ENCODE measurements around the gene CCR7.

Gene CCR7

DNA sequence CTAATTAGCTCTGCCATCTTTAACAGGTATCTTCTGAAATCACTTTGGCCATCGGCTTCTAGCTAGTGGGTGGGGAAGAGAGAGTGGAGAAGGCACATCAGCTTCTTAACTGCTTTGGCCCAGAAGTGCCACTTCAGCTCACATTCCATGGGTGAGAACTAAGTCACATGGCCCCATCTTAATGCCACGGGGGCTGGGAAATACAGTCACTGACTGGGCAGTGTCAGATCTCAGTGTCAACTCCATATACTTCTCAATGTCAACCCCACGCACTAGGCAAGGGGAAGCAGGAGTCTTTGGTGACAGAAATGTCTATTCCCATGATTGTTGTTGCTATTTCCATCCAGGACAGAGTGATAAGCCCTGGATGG, 29.4 kb downstream of the CCR7 start:
- no peak for DNase-seq (ENCODE audit: low read depth in 2 of 2)

DNA sequence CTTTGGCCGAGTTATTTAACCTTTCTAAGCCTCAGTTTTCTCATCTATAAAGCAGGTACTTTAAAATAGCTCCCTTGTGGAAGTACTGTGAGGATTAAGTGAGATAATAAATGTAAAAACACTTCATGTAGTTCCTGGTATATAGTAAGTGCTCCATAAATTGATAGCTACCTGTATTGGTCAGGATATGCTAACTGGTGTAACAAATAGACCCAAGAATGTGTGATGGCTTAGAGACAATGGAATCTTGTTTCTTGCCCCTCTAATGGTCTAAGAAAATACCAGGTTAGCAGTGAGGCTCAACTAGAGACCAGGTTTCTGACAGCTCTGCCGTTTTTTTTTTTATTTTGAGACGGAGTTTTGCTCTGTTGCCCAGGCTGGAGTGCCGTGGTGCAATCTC, 29.8 kb downstream of the CCR7 start:
- DNase-seq (ENCODE audit: low read depth in 2 of 2): no peak

DNA sequence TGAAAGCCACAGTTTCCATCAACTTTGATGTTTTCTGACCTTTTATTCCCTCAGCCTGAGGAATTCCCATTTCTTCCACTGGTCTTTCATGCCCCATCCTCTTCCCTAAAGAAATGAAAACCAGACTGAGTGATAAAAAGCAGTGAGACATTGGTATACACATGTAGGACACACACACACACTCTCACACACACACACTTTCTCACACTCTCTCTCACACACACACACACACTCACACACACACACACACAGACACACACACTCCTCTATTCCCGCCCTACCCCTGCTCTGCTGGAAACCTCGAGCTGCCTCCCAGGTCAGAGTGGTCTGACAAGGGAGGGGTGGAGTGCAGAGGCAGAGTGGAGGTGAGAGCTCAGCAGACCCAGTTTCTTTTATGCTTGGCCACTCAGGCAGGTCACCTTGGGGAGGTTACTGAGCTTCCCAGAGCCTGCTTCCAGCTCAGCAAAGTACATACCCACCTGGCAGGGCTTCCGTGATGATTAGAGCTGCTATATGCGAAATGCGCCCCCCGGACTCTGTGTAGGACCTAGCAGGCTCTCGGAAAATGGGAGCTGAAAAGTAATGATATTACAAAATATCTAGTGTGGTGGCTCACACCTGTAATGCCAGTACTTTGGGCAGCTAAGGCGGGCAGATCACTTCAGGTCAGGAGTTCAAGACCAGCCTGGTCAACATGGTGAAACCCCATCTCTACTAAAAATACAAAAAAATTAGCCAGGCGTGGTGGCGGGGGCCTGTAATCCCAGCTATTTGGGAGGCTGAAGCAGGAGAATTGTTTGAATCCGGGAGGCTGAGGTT, 30.7 kb downstream of the CCR7 start:
- no peak for DNase-seq (ENCODE audit: low read depth in 2 of 2)

DNA sequence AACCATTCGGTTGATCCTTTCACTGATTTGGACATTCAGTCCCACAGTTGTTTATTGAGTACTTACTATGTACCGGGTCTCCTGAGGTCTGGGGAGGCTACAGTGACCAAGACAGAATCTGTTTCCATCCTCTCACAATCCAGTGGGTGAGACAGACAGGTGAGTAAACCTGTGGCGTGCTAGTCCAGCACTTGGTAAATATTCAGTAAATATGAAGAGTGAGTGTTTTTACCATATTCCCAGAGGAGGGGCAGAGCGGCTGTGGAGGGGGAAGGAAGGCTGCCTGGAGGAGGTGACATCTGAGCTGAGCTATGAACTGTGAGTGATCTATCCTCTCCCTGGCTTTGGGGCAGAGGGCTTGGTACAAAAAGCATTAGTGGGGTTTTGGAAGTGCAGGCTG, 31.4 kb downstream of the CCR7 start:
- no peak for DNase-seq (ENCODE audit: low read depth in 2 of 2)

DNA sequence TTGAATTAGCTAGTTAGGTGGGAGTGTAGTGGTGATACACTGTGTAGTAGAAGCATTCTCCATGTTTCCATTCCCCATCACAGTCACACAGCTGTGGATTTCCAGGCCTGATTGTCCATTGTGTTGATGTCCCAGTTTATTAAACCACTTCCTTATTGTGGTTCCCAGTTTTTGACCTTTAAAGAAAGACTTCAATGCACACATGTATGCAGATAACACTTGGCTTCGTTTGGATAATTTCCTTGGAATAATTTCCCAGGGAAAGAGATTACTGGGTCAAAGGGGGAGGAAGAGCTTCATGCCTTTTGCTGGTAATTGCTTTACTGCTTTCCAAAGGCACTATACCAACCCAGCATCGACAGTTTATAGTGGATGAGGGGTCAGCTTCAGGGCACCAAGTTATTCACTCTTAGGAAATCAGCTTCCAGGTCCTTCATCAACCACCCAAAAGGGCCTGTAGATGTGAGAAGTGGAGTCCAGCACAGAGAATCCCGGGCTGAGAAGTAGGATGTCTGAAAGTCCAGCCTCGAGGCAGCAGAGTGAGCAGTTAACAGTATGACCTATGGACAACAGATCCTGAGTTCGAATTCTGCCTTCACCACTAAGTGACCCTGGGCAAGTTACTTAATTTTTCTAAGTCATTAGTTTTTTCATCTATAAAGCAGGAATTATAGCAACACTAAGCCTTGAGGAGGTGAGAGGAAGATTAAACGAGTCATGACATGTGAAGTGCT, 32.6 kb downstream of the CCR7 start:
- no peak for DNase-seq (ENCODE audit: low read depth in 2 of 2)

DNA sequence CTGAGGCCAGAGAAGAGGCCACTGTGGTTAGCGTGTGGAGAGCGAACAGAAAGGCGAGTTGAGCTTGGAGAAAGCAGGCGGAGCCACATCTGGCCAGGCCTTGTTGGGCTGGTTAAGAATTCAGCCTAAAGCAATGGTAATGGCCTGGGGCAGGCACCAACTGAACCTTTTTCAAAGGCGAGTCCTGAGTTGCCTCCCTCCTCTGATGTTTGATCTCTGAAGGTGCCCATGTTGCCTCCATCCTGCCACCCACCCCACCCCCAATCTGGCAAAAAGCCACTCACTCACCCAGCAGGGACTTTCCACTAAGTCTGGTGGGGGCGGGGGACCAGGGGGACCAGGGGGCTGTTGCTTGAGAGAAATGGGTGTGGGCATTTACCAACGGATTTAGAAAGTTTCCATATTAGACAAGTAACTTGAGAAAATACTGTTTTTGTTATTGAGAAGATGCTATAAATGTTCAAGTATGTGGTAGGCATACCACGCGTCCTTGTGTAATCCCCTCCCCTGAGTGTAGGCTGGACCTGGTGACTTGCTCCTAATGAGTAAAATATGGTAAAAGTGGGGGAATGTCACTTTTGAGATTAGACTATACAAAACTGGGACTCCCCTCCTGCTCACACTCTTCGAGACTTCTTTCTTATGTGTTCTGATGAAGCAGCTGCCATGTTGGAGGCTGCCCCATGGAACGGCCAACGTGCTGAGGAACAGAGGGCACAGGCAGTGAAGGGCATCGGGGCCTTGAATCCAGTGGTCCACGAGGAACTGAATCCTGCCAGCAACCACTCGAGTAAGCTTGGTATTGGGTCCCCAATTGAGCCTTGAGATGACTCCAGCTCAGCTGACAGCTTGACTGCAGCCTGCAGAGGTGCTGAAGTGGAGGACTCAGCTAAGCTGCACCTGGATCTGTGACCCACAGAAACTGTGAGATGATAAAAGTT, 34.0 kb downstream of the CCR7 start:
- DNase-seq (ENCODE audit: low read depth in 2 of 2): peak in 1 of 2 donors; percentile 88

DNA sequence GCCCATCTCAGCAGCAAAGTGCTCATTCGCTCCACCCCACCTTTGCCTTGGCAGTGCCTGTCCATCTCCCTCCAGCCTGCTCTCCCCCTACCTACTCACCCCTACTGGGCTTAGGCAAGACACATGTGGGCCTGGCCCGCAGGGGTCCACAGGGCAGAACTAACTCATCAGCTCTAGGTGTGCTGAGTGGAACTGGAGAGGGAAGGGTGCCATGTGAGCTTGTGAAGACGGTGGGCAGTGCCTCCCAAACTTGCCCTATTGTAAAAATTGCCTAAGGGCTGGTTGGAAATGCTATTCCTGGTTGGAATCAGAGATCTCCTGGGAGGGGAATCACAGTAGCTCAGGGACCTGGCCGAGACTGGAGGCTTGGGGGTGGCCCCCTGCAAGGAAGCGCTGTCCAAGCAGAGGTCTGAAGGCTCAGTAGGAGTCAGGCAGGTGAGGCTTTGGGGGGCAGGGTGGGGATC, 34.7 kb downstream of the CCR7 start:
- DNase-seq (ENCODE audit: low read depth in 2 of 2): no peak

DNA sequence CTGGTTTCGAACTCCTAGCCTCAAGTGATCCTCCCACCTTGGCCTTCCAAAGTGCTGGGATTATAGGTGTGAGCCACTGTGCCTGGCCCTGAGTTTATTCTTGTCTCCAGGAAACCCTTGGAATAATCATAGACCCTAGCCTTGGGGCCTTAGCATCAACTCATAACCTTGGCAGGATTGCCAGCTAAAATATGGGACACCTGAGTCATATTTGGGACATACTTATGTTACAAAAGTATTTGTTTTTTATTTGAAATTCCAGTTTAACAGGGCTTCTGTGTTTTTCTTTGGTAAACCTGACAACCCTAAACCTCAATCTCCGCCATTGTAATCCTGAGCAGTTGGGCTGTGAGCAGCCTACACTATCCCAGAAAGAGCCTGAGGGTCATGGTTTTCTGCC, 35.3 kb downstream of the CCR7 start:
- no peak for DNase-seq (ENCODE audit: low read depth in 2 of 2)

DNA sequence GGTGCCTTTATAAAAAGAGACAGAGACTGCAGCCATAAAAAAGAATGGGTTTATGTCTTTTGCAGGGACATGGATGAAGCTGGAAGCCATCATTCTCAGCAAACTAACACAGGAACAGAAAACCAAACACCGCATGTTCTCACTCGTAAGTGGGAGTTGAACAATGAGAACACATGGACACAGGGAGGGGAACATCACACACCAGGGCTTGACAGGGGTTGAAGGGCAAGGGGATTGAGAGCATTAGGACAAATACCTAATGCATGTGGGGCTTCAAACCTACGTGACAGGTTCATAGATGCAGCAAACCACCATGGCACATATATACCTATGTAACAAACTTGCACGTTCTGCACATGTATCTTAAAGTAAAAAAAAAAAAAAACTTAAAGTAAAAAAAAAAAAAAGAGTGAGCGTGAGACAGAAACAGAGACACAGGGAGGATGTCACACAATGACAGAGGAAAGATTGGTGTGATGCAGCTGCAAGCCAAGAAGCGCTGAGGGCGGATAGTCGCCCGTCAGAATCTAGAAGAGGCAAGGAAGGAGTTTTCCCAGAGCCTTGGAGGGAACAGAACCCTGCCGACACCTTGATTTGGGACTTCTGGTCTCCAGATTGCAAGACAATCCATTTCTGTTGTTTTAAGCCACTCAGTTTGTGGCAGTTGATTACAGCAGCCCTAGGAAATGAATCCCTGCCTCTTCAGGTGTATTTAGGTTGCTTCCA, 36.4 kb downstream of the CCR7 start:
- no peak for DNase-seq (ENCODE audit: low read depth in 2 of 2)

DNA sequence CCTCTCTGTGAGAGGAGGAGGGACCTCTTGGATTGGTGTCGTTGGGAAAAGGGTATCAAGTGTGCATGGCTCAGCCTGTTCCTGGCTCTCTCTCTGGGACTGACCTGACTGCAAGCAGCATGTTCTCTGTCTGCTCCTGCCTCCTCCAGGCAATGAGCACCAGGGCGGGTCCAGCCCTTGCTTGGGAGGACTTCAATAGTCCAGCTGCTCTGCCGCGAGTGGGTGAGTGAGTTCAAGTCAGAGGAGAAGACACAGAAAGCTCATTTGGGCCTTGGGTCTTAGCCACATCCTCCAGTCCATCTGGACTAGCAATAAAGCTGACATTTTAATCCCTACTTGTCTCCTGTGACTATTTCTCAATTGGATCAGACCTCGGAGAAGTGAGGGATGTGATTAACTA, 38.6 kb downstream of the CCR7 start:
- DNase-seq (ENCODE audit: low read depth in 2 of 2): no peak

DNA sequence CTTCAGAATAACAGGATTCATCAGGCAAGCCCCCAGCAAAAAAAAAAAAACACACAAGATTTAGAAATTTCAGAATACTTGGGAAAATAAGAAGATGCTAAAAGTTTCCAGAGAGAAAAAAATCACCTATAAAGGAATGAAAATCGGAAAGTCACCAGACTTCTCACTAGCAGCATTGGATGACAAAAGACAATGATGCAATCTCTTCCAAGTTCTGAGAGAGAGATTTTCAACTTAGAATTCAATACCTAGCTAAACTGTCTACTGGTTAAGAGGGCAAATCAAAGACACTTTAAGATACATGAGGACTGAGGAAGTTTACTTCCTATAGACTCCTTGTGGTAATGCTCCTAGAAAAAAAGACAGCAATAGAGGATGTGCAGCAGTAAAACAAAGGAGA, 40.0 kb downstream of the CCR7 start:
- DNase-seq (ENCODE audit: low read depth in 2 of 2): no peak

DNA sequence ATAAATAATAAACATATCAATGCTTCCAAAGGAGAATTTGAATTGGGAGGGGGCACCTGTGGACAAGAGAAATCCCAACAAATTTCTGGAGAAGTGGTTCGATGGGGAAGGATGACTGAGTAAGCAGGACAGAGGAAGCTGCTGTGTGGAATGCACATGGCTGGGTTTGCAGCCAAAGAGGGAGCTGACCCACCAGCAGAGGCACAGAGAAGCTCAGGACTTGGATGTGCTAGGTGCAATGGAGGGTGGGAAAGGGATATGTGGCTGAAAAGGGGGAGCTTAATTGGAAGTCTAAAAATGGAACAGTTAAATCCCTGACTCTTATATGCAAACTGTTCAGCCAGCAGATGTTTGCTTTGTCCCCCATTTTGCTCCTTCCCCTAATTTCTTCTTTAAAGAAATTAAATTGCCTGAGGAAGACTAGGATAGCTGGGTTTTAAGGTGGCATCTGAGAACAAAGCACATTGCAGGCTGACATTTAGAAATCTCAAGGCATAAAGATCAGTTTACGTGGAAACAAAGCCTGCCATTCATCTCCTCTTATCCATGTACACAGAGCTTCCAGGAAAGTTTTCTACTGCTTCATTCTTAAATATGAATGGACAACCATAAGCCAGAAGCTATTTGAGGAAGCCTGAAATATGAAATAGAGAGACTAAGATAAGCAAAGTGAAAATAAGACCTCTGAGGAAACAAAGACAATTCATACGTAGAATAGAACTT, 40.9 kb downstream of the CCR7 start:
- DNase-seq (ENCODE audit: low read depth in 2 of 2): no peak

DNA sequence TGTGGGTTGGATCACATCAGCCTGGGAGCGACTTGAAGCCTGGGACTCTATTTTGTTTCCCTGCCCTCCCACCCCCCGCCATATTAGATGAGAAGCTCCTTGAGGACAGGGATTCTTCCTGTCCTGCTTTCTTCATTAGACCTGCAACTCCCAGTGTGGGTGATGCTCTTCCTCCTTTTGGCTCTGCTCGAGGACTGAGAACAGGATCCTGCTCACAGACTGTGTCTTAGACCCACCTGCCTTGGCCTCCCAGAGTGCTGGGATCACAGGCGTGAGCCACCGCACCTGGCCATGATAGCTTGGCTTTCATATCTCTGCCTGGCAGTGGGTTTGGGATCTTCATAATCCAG, 42.3 kb downstream of the CCR7 start:
- no peak for DNase-seq (ENCODE audit: low read depth in 2 of 2)

DNA sequence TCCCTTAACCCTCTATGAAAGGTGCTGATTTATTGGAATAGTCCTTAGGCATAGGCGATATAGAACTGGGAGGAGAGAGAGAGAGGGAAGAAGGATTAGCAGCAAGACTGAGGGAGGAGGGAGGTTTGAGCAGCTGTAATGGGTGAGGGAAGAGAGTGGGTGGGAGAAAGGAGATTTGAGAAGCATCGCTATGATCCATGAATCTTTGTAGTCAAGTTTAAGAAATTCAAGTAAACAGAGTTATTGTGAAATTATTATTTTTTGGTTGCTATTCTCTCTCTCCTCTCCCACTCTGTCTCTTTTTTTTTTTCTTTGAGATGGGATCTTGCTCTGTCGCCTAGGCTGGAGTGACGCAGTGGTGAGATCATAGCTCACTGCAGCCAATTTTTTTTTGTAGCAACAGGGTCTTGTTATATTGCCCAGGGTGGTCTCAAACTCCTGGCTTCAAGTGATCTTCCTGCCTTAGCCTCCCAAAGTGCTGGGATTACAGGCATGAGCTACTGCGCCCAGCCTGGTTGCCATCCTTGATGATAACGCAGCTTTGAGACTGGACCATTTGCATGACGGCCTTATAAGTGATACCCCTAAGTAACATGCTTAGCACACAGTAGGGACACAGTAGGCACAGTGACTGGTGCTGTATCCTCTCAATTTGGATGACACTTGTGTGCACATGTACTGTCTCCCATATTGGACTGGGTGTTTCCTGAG, 42.9 kb downstream of the CCR7 start:
- no peak for DNase-seq (ENCODE audit: low read depth in 2 of 2)

DNA sequence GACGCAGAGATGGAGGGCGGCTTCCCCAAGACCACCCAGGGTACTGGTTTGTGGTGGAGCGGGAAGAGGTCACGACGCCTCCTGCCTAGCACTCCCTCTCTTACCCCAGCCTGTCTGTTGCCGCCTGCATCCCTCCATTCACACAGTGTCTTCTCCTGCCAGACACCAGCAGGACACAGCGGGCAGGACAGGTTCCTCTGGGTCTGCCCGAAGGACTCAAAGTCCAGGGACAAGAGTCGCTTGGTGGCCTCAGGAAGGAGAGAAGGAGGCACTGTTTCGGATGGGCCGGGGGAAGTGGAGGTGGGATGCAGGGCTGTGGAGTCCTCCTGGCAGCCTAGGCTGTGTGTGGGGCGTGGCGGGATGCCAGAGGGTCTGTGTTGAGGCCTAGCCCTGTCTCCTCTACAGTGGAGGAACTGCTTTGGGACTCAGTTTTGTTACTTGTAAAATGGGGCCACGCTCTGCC, 44.2 kb downstream of the CCR7 start:
- DNase-seq (ENCODE audit: low read depth in 2 of 2): no peak

DNA sequence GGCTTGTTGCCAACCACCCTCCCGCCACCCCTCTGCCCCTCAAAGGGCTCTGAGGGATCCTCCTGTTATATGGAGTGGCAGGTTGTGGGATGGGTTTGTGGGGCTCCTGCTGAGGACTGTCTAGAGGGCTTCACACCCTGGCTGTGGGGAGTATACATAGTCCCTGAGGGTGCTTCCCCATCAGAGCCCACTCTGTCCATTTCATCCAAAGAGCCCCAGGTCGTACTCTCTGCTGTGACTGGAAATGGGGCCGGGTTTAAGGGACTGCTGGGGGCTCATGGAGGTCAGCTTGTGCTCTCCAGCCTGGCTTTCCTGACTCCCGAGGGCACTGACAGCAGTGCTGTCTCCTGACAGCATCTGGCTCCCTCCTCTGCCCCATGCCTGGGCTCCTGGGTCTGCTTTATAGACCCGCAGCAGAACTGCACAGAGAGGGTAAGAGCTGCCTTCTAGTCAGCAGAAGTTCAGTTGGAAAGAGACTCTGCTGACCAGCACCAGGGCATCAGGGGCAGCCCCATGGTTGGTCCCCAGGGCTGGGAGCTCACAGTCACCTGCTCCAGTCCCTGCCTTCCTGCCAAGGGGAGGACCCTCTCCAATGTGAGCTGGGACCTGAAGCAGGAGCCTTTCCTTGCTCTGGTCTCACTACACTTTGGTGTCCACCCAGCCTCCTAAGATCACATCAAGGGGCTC, 46.0 kb downstream of the CCR7 start:
- no peak for DNase-seq (ENCODE audit: low read depth in 2 of 2)

DNA sequence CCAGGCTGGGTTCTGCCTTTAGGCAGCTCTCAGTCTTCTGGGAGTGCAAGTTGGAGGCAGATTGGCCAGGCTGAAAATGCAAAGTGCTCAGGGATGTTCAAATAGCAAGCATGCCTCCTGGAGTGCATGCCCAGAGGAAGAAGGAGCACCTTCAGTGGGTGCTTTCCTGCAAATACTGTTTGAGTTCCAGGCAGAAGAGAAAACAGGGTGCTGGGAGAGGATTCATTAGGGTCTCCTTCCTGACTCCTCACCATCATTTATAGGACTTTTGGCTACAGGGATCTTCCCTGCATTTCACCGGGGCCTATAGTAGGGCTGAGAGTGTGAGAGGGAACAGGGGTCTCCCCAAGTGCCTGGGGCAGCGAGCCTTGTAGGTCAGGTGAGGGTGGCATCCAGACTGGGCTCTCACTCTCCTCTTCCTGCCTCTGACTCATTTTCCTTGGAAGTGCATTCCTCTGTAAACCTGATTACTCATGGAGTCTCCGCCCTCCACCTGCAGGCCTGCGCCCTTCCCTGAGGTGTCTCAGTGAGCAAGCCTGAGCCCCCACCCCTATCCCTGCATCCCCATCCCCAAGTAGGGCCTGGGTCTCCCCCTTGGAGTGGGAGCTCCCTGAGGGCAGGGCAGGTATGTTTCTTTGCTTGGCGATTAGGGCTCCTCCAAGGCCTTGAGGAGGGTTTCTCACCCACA, 46.7 kb downstream of the CCR7 start:
- DNase-seq (ENCODE audit: low read depth in 2 of 2): no peak

DNA sequence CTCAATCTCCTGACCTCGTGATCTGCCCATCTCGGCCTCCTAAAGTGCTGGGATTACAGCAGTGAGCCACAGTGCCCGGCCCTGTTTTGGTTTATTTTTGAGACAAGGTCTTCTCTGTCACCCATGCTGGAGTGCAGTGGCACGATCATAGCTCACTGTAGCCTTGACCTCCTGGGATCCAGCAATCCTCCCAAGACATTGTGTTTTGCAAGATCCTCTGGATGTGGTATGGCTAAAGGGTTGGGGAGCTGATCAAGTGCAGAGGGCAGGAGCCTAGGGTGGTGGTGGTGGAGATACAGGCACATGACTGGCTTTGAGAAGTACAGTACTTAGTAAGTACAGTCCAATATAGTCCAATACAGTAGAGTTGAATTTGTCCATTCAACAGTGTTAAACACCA, 47.3 kb downstream of the CCR7 start:
- no peak for DNase-seq (ENCODE audit: low read depth in 2 of 2)

DNA sequence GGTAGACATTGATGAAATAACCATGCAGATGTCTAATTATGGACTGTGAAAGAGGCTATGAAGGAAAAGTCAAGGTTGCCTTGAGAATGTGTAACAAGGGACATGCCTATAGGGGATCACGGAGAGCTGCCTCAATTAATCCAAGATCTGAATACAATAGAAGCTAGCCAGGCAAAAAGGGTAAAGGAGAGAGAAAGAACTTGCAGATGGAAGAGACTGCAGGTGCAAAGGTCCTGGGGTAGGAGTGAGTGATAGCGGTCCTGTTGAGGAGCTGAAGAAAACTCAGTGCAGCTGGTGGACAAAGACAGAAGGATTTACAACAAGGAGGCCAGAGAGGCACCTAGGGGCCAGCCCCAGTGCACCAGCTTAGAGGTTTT, 48.0 kb downstream of the CCR7 start:
- no peak for DNase-seq (ENCODE audit: low read depth in 2 of 2)

Measured in stimulated activated CD4-positive, alpha-beta T cell treated with anti-CD3 and anti-CD28 coated beads, Interleukin-1b, Interleukin-23, amount 100 ng/mL, for 1 hour (primary cell).